IPS-18c (cell line): Measurements from ENCODE around the gene SMTNL1.

ENCODE experiments used
- H3K4me3 ChIP-seq: 2 replicates; pipeline ENCODE4 v1.7.0; 2013; ENCODE audit warnings: low read depth, mild to moderate bottlenecking, low read length, moderate library complexity; ENCODE audit not compliant: insufficient read depth
- H3K9me3 ChIP-seq: one replicate; pipeline ENCODE4 v1.6.1; 2013; ENCODE audit warnings: mild to moderate bottlenecking, low read length, moderate library complexity; ENCODE audit not compliant: control insufficient read depth, insufficient read depth

The SMTNL1 gene

GRCh38 chr11:57536947-57537619 lies at the start of gene SMTNL1:
Gene SMTNL1, plus strand, starts transcription at chr11:57537595. Its CDS starts 5,048 bp downstream, at chr11:57542643.
- Histone ChIP-seq H3K4me3 (no peak within 1 kb of the TSS), H3K9me3 (no peaks in the 10 kb centered on the region)

- Histone ChIP-seq H3K9me3 (no peaks in the 10 kb centered on the region), H3K4me3 (no peak overlapping the region)
Observed at GRCh38 chr11:57487920-57488659, 49.3 kb upstream of the SMTNL1 start.

GRCh38 chr11:57490456-57491248 lies 46.7 kb upstream of the SMTNL1 start:
- Histone ChIP-seq H3K9me3 (no peaks in the 10 kb centered on the region), H3K4me3 (no peak overlapping the region)

- no peaks in the 10 kb centered on the region for H3K9me3 ChIP-seq
- H3K4me3 ChIP-seq: no peak overlapping the region
Observed at GRCh38 chr11:57491371-57492061, 45.9 kb upstream of the SMTNL1 start.

- no peaks in the 10 kb centered on the region for H3K9me3 ChIP-seq
Observed at GRCh38 chr11:57493507-57494503, 43.6 kb upstream of the SMTNL1 start.

GRCh38 chr11:57496109-57496820 lies 41.1 kb upstream of the SMTNL1 start:
- H3K9me3 ChIP-seq: no peaks in the 10 kb centered on the region
- no peak overlapping the region for H3K4me3 ChIP-seq

More at GRCh38 chr11:57493507-57494503, 43.6 kb upstream of the SMTNL1 start:
- H3K4me3 ChIP-seq: no peak overlapping the region

GRCh38 chr11:57497303-57498247 lies 39.8 kb upstream of the SMTNL1 start:
- H3K9me3 ChIP-seq: no peaks in the 10 kb centered on the region
- no peak overlapping the region for H3K4me3 ChIP-seq

GRCh38 chr11:57498540-57498939 lies 38.9 kb upstream of the SMTNL1 start:
- H3K4me3 ChIP-seq: no peak overlapping the region
- no peaks in the 10 kb centered on the region for H3K9me3 ChIP-seq

GRCh38 chr11:57499413-57499982 lies 37.9 kb upstream of the SMTNL1 start:
- Histone ChIP-seq H3K9me3 (no peaks in the 10 kb centered on the region), H3K4me3 (peak overlapping the region; percentile 38; the same call in 1 of the 2 replicates)

- H3K4me3 ChIP-seq: peak overlapping the region; percentile 20; the same call in 1 of the 2 replicates
- H3K9me3 ChIP-seq: no peaks in the 10 kb centered on the region
Observed at GRCh38 chr11:57499983-57500461, 37.4 kb upstream of the SMTNL1 start.

GRCh38 chr11:57500515-57500914 lies 36.9 kb upstream of the SMTNL1 start:
- no peaks in the 10 kb centered on the region for H3K9me3 ChIP-seq
- H3K4me3 ChIP-seq: peak overlapping the region; percentile 20; the same call in 1 of the 2 replicates

GRCh38 chr11:57500926-57501325 lies 36.5 kb upstream of the SMTNL1 start:
- Histone ChIP-seq H3K4me3 (no peak overlapping the region; the same call in 1 of the 2 replicates), H3K9me3 (no peaks in the 10 kb centered on the region)

- no peak overlapping the region for H3K4me3 ChIP-seq
- H3K9me3 ChIP-seq: no peaks in the 10 kb centered on the region
Observed at GRCh38 chr11:57501953-57502352, 35.4 kb upstream of the SMTNL1 start.

GRCh38 chr11:57502376-57502775 lies 35.0 kb upstream of the SMTNL1 start:
- H3K4me3 ChIP-seq: no peak overlapping the region
- H3K9me3 ChIP-seq: no peaks in the 10 kb centered on the region
